HEK293T (cell line): ENCODE results near the gene FTO.

Experiments
- CTCF ChIA-PET: fragments of 350-600 bp; formaldehyde crosslinking; extraction: SDS; loops from one replicate; lab custom pipeline; 2021; ENCODE audit warnings: antibody characterized with exemption, inconsistent platforms; lab: Yijun Ruan, JAX
- POLR2A ChIA-PET: fragments of 350-600 bp; formaldehyde crosslinking; extraction: SDS; loops from one replicate; lab custom pipeline; 2020; ENCODE audit warnings: antibody characterized with exemption, inconsistent platforms; lab: Yijun Ruan, JAX
- DNase-seq: peaks from one replicate; pipeline ENCODE4 v3.0.0; 2012; ENCODE audit warnings: mixed read lengths; ENCODE audit errors: extremely low spot score
- ARNT ChIP-seq: fragments of 450-650 bp; IDR thresholded peaks from 2 replicates; pipeline ENCODE4 v1.6.1; 2017; ENCODE audit warnings: mild to moderate bottlenecking
- BHLHE40 ChIP-seq: fragments of 450-650 bp; IDR thresholded peaks from 2 replicates; pipeline ENCODE4 v1.6.1; 2016; ENCODE audit warnings: mild to moderate bottlenecking, moderate library complexity, borderline replicate concordance
- CTBP1 ChIP-seq: fragments of 450-650 bp; IDR thresholded peaks from 2 replicates; pipeline ENCODE4 v1.6.1; 2016; ENCODE audit warnings: borderline replicate concordance
- ELF4 ChIP-seq: fragments of 450-650 bp; IDR thresholded peaks from 2 replicates; pipeline ENCODE4 v1.6.1; 2017; ENCODE audit warnings: antibody characterized with exemption
- FOXA1 ChIP-seq: fragments of 450-650 bp; IDR thresholded peaks from 2 replicates; pipeline ENCODE4 v1.6.1; 2016; ENCODE audit warnings: mild to moderate bottlenecking
- FOXK2 ChIP-seq: fragments of 450-650 bp; IDR thresholded peaks from 2 replicates; pipeline ENCODE4 v1.6.1; 2016; ENCODE audit warnings: mild to moderate bottlenecking
- FOXM1 ChIP-seq: fragments of 450-650 bp; IDR thresholded peaks from 2 replicates; pipeline ENCODE4 v1.6.1; 2017; ENCODE audit warnings: mild to moderate bottlenecking, borderline replicate concordance
- HDGF ChIP-seq: fragments of 450-650 bp; IDR thresholded peaks from 2 replicates; pipeline ENCODE4 v1.6.1; 2017; ENCODE audit warnings: antibody characterized with exemption, borderline replicate concordance
- L3MBTL2 ChIP-seq: fragments of 450-650 bp; conservative IDR thresholded peaks from 2 replicates; pipeline ENCODE4 v1.6.1; 2016; ENCODE audit warnings: mild to moderate bottlenecking
- LEF1 ChIP-seq: fragments of 450-650 bp; IDR thresholded peaks from 2 replicates; pipeline ENCODE4 v1.6.1; 2017; ENCODE audit warnings: mild to moderate bottlenecking, borderline replicate concordance
- NFRKB ChIP-seq: fragments of 450-650 bp; IDR thresholded peaks from 2 replicates; pipeline ENCODE4 v1.6.1; 2016; ENCODE audit warnings: mild to moderate bottlenecking, moderate library complexity
- PKNOX1 ChIP-seq: fragments of 450-650 bp; IDR thresholded peaks from 2 replicates; pipeline ENCODE4 v1.6.1; 2016
- SP1 ChIP-seq: fragments of 450-650 bp; IDR thresholded peaks from 2 replicates; pipeline ENCODE4 v1.6.1; 2017
- SUZ12 ChIP-seq: fragments of 450-650 bp; IDR thresholded peaks from 2 replicates; pipeline ENCODE4 v1.6.1; 2016; ENCODE audit warnings: mild to moderate bottlenecking
- TARDBP ChIP-seq: fragments of 450-650 bp; IDR thresholded peaks from 2 replicates; pipeline ENCODE4 v1.6.1; 2016
- ZNF384 ChIP-seq: fragments of 450-650 bp; IDR thresholded peaks from 2 replicates; pipeline ENCODE4 v1.6.1; 2016

The FTO gene

GRCh38 chr16:54165174-54165911 is 461.4 kb downstream of the FTO start:
- POLR2A ChIA-PET, result no interaction called here

GRCh38 chr16:54165912-54166865 is 462.2 kb downstream of the FTO start:
- ChIA-PET POLR2A (no interaction called here), CTCF (no interaction called here)

More at GRCh38 chr16:54165174-54165911, 461.4 kb downstream of the FTO start:
- TF ChIP-seq NFRKB, result no peak
- DNase-seq, result no peak
- CTCF ChIA-PET, result no interaction called here

GRCh38 chr16:54169112-54169511 is 465.2 kb downstream of the FTO start:
- DNase-seq, result no peak
- ChIA-PET CTCF (no interaction called here), POLR2A (no interaction called here)
- TF ChIP-seq CTBP1 (no peak), ARNT (no peak), HDGF (no peak), ELF4 (no peak), ZNF384 (no peak)

More at GRCh38 chr16:54165912-54166865, 462.2 kb downstream of the FTO start:
- no peak for DNase-seq
- no peak for TF ChIP-seq LEF1
- no peak for TF ChIP-seq ELF4
- TF ChIP-seq NFRKB, result no peak
- no peak for TF ChIP-seq FOXA1
- no peak for TF ChIP-seq FOXK2
- TF ChIP-seq TARDBP, result no peak
- no peak for TF ChIP-seq SUZ12
- no peak for TF ChIP-seq ZNF384
- no peak for TF ChIP-seq FOXM1
- no peak for TF ChIP-seq HDGF
- TF ChIP-seq PKNOX1, result no peak
- TF ChIP-seq L3MBTL2, result no peak
- no peak for TF ChIP-seq CTBP1

- ChIA-PET CTCF (no interaction called here), POLR2A (no interaction called here)
- TF ChIP-seq SP1 (no peak), PKNOX1 (0 out of 2 replicates have a peak, but pooled peaks have one; percentile 24), L3MBTL2 (no peak)
- no peak for DNase-seq
These were observed 467.9 kb downstream of the FTO start for GRCh38 chr16:54171626-54172537.

GRCh38 chr16:54173490-54173889 is 469.5 kb downstream of the FTO start:
- ChIA-PET CTCF (no interaction called here), POLR2A (no interaction called here)
- TF ChIP-seq FOXA1 (no peak), ARNT (no peak), L3MBTL2 (no peak), SP1 (no peak)
- DNase-seq, result no peak

GRCh38 chr16:54174201-54174600 is 470.2 kb downstream of the FTO start:
- ChIA-PET CTCF (no interaction called here), POLR2A (no interaction called here)
- TF ChIP-seq ZNF384 (no peak), FOXA1 (no peak), HDGF (no peak), ARNT (no peak), ELF4 (no peak), CTBP1 (no peak), FOXK2 (no peak)
- no peak for DNase-seq

GRCh38 chr16:54174750-54175149 is 470.8 kb downstream of the FTO start:
- ChIA-PET POLR2A (no interaction called here), CTCF (no interaction called here)
- DNase-seq, result no peak
- TF ChIP-seq SUZ12 (no peak), FOXM1 (no peak), BHLHE40 (no peak), ARNT (no peak), CTBP1 (no peak), L3MBTL2 (no peak), FOXK2 (no peak), SP1 (no peak), ZNF384 (no peak), TARDBP (no peak), FOXA1 (no peak), HDGF (no peak), ELF4 (no peak), NFRKB (no peak), PKNOX1 (no peak), LEF1 (no peak)
